ENCODE data around the gene DYSF. TPM values are rescaled to one million over a fixed set of nuclear protein-coding genes. Genes with fewer than 3 reads are reported as not detected.

The DYSF gene
- polyA plus RNA-seq, 1 of the 3 experiments (the other 2 are of a cell fraction), result 0.10 TPM

DNA sequence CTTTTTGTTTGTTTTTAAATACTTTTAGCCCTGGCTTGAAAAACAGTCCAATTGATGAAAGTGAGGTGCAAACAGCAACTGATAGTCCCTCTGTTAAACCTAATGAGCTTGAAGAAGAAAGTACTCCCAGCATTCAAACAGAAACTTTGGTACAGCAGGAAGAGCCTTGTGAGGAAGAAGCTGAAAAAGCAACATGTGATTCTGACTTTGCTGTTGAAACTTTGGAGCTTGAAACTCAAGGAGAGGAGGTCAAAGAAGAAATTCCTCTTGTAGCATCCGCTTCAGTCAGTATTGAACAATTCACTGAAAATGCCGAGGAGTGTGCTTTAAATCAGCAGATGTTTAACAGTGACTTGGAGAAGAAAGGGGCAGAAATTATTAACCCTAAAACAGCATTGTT is 30.6 kb upstream of the DYSF start:
- no peaks in the 10 kb centered on the region for H3K9me3 ChIP-seq
- ChIA-PET CTCF (interaction anchor here (1.9 kb wide), 1 partner anchor 38 kb away, joined by 4 read pairs; no protein-coding TSS in a partner anchor), POLR2A (no interaction called here)
- H3K9ac ChIP-seq, result no peak overlapping the region
- no peak overlapping the region for H3K4me2 ChIP-seq
- H3K79me2 ChIP-seq (ENCODE audit: insufficient read depth), result no peaks in the 10 kb centered on the region
- no peaks in the 10 kb centered on the region for H3K9me2 ChIP-seq
- 97% methylated on average over 2 of the region's 2 CpGs for WGBS (ENCODE audit: low lambda C conversion rate)
- no peak overlapping the region for H2AFZ ChIP-seq (ENCODE audit: low read depth)
- H3K4me1 ChIP-seq (ENCODE audit: control insufficient read depth in 1 of 2, insufficient read depth in 2 of 2, low read depth in 1 of 2, low read length in 1 of 2), result no peaks in the 10 kb centered on the region; a peak in 1 of 4 replicates
- peaks cover 79 to 83% of the 10 kb centered on the region in 2 experiments for H3K36me3 ChIP-seq (replicated peaks in 1 of 2; ENCODE audit: control insufficient read depth in 1 of 2, insufficient read depth in 2 of 2, low read length in 1 of 2)
- H3K4me3 ChIP-seq (ENCODE audit: low read depth in 2 of 2, low read length in 1 of 2), result no peak overlapping the region
- H3K27me3 ChIP-seq (ENCODE audit: insufficient read depth), result no peaks in the 10 kb centered on the region
- no peak for DNase-seq
- H3K27ac ChIP-seq (ENCODE audit: low read depth in 2 of 2, low read length in 1 of 2), result no peak overlapping the region
- TF ChIP-seq YY1 (IDR thresholded peaks at IDR 0.05; ENCODE audit: low read depth) (no peak), EZH2phosphoT487 (IDR thresholded peaks at IDR 0.05; ENCODE audit: borderline replicate concordance, low read depth) (no peak), JUND (IDR thresholded peaks at IDR 0.05) (no peak), TEAD4 (IDR thresholded peaks at IDR 0.05; ENCODE audit: borderline replicate concordance, insufficient read depth) (no peak), FOSL2 (IDR thresholded peaks at IDR 0.05; ENCODE audit: borderline replicate concordance, low read depth) (no peak), POLR2AphosphoS5 (IDR thresholded peaks at IDR 0.05; ENCODE audit: low read depth, low read length) (no peak), RXRA (IDR thresholded peaks at IDR 0.05; ENCODE audit: borderline replicate concordance, low read depth) (no peak), SMC3 (IDR thresholded peaks at IDR 0.05; ENCODE audit: low read depth, low read length) (no peak), MXI1 (IDR thresholded peaks at IDR 0.05; ENCODE audit: low read depth, low read length) (no peak), GATA2 (CRISPR knock-in tag; IDR thresholded peaks at IDR 0.05) (no peak), GABPA (IDR thresholded peaks at IDR 0.05; ENCODE audit: low read depth) (no peak)
- TF ChIP-seq, protein P1, sequence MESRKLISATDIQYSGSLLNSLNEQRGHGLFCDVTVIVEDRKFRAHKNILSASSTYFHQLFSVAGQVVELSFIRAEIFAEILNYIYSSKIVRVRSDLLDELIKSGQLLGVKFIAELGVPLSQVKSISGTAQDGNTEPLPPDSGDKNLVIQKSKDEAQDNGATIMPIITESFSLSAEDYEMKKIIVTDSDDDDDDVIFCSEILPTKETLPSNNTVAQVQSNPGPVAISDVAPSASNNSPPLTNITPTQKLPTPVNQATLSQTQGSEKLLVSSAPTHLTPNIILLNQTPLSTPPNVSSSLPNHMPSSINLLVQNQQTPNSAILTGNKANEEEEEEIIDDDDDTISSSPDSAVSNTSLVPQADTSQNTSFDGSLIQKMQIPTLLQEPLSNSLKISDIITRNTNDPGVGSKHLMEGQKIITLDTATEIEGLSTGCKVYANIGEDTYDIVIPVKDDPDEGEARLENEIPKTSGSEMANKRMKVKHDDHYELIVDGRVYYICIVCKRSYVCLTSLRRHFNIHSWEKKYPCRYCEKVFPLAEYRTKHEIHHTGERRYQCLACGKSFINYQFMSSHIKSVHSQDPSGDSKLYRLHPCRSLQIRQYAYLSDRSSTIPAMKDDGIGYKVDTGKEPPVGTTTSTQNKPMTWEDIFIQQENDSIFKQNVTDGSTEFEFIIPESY (IDR thresholded peaks at IDR 0.05; ENCODE audit: borderline replicate concordance, low read depth), result no peak
- TF ChIP-seq, protein P2, sequence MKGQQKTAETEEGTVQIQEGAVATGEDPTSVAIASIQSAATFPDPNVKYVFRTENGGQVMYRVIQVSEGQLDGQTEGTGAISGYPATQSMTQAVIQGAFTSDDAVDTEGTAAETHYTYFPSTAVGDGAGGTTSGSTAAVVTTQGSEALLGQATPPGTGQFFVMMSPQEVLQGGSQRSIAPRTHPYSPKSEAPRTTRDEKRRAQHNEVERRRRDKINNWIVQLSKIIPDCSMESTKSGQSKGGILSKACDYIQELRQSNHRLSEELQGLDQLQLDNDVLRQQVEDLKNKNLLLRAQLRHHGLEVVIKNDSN (IDR thresholded peaks at IDR 0.05; ENCODE audit: borderline replicate concordance, low read depth), result no peak
- TF ChIP-seq, protein P3, sequence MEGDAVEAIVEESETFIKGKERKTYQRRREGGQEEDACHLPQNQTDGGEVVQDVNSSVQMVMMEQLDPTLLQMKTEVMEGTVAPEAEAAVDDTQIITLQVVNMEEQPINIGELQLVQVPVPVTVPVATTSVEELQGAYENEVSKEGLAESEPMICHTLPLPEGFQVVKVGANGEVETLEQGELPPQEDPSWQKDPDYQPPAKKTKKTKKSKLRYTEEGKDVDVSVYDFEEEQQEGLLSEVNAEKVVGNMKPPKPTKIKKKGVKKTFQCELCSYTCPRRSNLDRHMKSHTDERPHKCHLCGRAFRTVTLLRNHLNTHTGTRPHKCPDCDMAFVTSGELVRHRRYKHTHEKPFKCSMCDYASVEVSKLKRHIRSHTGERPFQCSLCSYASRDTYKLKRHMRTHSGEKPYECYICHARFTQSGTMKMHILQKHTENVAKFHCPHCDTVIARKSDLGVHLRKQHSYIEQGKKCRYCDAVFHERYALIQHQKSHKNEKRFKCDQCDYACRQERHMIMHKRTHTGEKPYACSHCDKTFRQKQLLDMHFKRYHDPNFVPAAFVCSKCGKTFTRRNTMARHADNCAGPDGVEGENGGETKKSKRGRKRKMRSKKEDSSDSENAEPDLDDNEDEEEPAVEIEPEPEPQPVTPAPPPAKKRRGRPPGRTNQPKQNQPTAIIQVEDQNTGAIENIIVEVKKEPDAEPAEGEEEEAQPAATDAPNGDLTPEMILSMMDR (IDR thresholded peaks at IDR 0.05), result no peak
- H3F3A ChIP-seq (replicated peaks; ENCODE audit: insufficient read depth), result peaks cover 4% of the 10 kb centered on the region
- no peaks in the 10 kb centered on the region for H4K20me1 ChIP-seq (ENCODE audit: insufficient read depth)
